GM19455 (cell line): ENCODE results near the gene SKOR1.
A peak's percentile ranks its signal among the peaks of the same experiment; 100 is the strongest.

Experiments
- ATAC-seq: cut with Tn5 transposase; IDR thresholded peaks from one replicate; pipeline ENCODE4 v1.9.1; 2021; ENCODE audit not compliant: unreplicated experiment

The SKOR1 gene

GRCh38 chr15:67831363-67831762 lies 6.1 kb downstream of the SKOR1 start:
- no peak for ATAC-seq

DNA sequence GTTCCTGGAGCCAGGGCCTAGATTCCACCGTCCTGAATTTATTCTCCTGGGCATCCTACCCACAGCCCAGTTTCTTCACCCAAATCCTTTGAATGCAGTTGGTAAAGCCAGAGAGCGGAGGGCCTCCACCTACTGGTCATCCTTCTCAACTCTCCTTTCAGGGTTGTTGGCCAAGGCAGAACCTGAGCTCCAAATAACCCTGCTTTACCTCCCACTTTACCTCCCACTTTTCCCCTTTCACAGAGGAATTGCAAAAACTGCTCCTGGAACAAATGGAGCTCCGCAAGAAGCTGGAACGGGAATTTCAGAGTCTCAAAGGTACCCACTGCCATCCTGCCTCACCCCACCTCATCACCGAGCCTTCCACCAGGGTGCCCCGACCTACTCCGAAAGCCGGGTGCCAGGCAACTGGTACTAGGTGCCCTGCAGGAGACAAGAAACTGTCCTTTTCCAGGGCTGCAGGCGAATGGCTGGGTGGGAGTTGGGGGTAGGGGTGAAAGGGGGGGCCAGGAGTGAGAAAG lies 6.8 kb downstream of the SKOR1 start:
- no peak for ATAC-seq

DNA sequence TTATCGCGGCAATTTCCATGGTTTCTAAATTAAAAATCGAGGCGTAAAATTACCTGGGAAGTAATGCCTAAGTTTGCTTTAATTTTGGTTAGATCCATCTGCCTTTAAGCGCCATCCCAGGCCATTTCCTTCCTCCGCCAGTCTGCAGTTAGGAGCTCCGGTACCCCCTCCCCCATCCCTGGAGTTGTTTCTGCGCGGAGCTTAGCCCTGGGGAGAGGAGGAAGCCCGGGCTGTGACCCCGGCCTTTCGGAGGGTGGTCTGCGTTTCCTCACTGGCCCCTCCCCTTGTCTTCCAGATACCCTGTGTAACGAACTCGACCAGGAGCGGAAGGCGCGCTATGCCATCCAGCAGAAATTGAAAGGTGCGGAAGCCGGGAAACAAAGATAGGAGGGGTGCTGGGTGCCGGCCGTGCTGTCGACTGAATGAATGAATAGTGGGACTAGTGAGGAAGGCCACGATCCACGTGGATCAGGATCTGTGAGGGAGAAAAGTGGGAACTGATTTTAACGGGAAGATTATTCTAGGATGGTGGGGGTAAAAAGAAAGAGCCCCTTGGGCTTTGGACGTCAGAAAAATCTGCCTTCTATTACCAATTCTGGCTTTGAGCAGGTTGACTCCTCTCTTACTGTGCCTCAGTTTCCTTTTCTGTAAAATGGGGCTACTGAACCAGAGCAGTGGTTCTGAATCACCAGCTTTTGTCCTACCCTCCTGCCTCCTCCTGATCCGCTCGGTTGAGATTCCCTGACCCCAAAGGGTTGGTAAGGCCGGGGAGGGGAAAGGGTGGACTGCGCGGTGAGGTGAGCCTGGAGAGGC lies 7.8 kb downstream of the SKOR1 start:
- no peak for ATAC-seq

DNA sequence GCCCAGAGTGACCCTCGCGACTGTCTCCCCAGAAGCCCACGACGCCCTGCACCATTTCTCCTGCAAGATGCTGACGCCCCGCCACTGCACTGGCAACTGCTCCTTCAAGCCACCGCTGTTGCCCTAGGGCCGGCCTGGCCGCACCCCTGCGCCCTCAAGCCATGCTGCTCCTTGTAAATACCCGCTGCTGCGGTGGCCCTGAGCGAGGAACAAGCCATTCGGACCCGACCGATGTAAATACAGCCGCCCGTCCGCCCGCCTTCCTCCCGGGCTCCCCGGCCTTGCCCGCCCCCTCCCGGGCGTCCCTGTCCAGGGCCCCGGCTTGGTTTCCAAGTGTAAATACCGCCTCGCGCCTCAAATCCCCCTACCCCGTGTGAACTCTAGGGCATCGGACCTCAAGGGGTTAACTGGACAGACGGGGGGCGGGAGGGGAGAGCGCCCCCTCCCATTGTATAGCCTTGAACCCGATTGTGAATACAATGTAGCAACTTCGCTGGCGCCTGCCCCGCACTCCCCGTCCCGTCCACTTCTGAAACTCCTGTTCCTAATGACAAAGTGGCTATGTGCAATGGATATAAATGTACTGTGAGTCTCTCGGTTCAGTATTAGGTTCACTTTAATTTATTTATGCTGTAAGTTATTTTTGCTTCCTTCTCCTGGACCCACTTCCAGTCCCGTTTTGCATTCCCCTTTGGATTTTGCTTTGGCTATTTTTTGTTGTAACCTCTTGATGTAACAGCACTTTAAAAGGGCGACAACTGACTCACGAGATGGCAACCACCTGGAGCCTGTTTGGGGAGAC lies 8.6 kb downstream of the SKOR1 start:
- no peak for ATAC-seq

GRCh38 chr15:67834581-67835296 lies 9.4 kb downstream of the SKOR1 start:
- ATAC-seq: no peak

- no peak for ATAC-seq
These were observed 10.2 kb downstream of the SKOR1 start for GRCh38 chr15:67835297-67836133.

DNA sequence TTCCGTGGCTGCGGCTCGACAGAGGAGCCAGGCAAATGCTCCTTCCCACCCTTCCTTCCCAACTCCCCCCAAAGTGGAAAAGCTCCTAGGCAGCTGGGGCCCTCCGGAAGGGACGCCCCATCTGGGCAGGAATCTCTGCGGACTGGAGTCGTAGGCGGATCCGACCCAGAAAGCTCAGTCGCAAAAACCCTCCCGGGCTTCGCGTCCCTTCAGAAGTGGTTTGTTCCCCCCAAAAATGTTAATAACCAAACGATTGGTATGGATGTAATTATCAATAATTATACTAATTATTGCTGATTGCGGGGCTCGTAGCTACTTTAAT lies 10.8 kb downstream of the SKOR1 start:
- no peak for ATAC-seq

DNA sequence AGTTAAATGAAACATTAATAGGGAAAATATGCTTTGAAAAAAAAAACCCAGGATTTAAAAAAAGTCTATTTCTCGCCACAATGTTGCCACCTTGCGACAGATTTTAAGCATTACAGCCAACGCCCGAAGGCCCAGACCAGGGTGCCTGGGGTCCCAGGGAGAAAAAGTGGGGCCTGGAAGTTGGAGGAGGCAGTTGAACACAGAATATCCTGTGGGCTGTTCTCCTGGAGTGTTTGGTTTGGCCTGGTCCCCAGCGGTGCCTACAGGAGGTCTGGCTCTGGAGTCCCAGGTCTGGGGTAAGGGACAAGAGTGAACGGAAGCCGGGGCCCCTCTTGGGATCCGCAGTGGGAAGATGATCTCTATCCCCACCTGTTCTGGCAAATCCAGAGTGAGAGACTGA lies 11.2 kb downstream of the SKOR1 start:
- no peak for ATAC-seq

DNA sequence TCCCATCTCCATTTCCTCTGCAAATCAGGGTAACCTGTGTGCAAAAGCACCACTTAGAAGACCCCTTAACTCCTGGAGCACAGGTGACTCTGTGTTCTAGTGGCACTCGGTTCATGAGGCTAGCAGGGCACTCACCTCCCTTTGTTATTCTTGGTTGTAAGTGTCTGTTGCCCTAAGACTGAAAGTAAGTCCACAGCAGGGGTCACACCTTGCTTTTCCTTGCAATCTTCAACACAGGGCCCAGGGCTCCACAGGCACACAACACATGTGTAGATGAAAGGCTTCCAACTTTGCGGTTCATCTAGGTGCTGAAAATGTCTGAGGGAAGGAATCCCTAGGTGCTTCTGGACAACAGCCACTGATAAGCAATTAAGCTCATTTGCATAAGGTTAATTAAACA lies 11.6 kb downstream of the SKOR1 start:
- ATAC-seq: no peak

- ATAC-seq: no peak
These were observed 13.6 kb downstream of the SKOR1 start for GRCh38 chr15:67838789-67839332.

DNA sequence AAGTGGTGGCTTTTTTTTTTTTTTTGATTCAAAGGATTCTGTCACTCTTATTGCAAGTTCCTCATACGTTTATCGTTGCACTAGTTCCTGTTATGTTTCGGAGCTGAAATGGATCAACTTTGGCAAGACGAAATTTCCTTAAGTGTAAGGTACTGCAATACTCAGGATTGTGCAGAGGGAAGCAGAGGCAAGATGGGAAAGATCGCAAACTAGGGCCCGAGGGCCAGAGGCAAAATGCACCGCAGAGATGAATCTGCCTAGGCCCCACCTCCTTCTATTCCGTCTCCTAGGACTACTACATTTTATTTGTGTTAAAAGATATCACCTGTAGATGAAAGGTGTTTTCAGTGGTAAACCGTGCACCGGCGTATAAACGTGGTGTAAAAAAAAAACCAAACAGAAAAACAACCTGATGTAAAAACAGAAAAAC lies 14.2 kb downstream of the SKOR1 start:
- ATAC-seq: peak; percentile 5

DNA sequence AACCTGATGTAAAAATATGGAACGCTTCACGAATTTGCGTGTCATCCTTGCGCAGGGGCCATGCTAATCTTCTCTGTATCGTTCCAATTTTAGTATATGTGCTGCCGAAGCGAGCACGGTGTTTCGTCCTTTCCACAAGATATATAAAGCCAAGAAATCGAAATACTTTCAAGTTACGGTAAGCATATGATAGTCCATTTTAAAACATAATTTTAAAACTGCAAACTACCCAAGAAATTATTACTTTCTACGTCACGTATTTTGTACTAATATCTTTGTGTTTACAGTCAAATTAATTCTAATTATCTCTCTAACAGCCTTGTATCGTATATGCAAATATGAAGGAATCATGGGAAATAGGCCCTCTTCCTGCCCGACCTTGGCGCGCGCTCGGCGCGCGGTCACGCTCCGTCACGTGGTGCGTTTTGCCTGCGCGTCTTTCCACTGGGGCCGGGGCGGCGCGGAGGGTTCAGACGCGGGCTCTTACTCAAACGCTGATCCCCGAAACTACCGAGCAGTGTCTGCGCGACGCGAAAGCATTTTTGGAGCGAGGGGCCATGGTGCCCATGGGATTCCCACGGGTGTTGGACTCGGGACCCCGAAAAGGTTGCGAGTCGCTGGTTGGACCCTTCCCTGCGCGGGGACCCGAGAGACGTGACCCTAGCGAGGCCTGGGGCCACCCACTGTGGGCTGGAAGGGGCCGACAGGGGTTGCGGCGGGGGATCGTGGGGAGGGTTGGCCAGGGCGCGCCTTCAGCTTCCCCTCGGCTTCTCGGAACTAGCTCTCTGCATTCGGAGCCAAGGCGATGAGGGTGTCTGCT lies 14.8 kb downstream of the SKOR1 start, which contains the start of gene RNU6-1:
Gene RNU6-1, minus strand, starts transcription at position 117 of the 820 bp plus-strand sequence.
- ATAC-seq: peak; percentile 81

GRCh38 chr15:67840749-67841512 lies 15.6 kb downstream of the SKOR1 start:
- ATAC-seq: no peak

DNA sequence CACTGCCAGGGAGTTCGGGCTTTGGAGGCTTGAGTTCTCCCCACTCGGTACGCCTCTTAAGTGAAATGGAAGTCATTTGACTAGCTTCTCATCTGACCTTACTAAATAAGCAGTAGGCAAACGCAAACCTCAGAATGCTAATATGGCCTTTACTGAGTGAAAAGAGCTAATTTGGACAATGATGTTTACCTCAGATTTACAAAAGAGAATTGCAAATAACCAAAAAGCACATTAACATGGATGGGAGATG lies 16.1 kb downstream of the SKOR1 start:
- no peak for ATAC-seq

GRCh38 chr15:67843092-67843501 lies 17.8 kb downstream of the SKOR1 start:
- no peak for ATAC-seq

DNA sequence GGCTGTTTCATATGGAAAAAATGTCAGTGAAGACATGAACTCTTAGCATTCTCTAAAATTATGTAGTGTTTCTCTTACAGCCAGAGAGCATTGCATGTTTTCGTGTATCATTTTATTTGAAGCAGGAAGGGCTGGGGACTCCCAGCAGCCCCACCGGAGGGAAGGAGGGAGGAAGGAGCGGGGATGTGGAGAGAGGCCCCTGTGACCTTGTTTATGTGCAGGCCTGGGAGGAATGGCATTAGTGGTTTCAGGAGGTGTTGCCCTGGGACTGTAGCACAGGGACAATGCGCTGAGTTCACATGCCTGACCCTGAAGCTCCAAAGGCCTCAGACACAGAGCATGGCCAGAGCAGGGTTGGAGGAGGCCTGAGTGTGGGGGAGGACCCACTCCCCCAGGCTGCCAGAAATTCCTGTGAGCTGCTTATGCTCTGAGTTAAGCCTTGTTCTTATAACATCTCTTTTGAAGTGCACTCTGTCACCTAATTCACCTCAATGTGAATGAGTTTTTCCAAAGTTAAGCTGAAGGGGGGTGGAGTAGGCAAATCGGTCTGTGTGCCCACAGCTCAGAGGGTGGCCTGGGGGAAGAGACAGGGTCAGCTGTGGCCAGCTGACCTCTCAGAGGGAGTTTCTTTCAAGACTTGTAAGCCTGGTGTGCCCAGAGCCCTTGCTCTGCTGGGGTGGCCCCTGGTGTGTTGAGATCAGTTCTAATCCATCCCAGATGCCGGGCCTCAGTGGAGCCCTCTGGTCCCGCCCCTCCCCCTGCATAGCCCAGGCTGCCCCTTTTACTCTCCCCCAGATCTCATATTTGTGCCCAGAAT lies 18.5 kb downstream of the SKOR1 start:
- ATAC-seq: no peak

- ATAC-seq: no peak
These were observed 20.7 kb downstream of the SKOR1 start for GRCh38 chr15:67845974-67846373.

- ATAC-seq: no peak
These were observed 24.2 kb downstream of the SKOR1 start for GRCh38 chr15:67849538-67849937.
